Superior temporal gyrus (tissue), 1 donor: Measurements from ENCODE around the gene ELL3.

ENCODE experiments used
- DNase-seq: peaks from one replicate; pipeline ENCODE4 v3.0.0-alpha.2; 2016; ENCODE audit errors: extremely low spot score

The ELL3 gene

DNA sequence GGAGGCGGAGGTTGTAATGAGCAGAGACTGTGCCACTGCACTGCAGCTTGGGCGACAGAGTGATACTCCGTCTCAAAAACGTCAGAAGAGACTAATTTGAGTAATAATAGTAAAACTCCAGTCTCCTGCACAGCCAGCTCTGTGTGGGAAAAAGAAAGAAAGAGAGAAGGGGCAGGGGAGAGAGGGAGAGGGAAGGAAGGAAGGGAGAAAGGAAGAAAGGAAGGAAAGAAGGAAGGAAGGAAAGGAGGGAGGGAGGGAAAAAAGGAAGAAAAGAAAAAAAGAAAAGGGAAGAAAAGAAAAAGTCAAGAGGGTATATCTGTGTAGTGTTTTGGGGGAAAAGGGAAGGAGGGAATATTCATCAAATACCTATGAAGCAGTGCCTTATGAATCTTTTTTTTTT is 53.6 kb downstream of the ELL3 start:
- DNase-seq: no peak
